Large intestine (tissue), 3 donors: ENCODE data around the gene WFDC1. TPM values are rescaled to one million over a fixed set of nuclear protein-coding genes. Genes with fewer than 3 reads are reported as not detected.

ENCODE experiments used
- DNase-seq, 2 donors: peaks; one replicate each; pipeline versions ENCODE4 v3.0.0 to v3.0.0-alpha.2; 2013
- H3K27ac ChIP-seq: one replicate; pipeline ENCODE4 v1.5.1; 2013; ENCODE audit warnings: low read length
- H3K27me3 ChIP-seq: 2 replicates; pipeline ENCODE4 v1.6.1; 2013; ENCODE audit warnings: low read length; ENCODE audit not compliant: control insufficient read depth, insufficient read depth
- H3K36me3 ChIP-seq: 2 replicates; pipeline ENCODE4 v1.6.1; 2013; ENCODE audit warnings: low read length; ENCODE audit not compliant: control insufficient read depth, insufficient read depth
- H3K4me1 ChIP-seq: one replicate; pipeline ENCODE4 v1.6.1; 2013; ENCODE audit warnings: low read length; ENCODE audit not compliant: control insufficient read depth, insufficient read depth
- H3K4me3 ChIP-seq: one replicate; pipeline ENCODE4 v1.5.1; 2013; ENCODE audit warnings: low read length
- H3K9me3 ChIP-seq: one replicate; pipeline ENCODE4 v1.6.1; 2013; ENCODE audit warnings: mild to moderate bottlenecking, low read depth, low read length, moderate library complexity; ENCODE audit not compliant: control insufficient read depth
- WGBS: methylation state at CpG from one replicate; pipeline ENCODE4 v1.1.5; 2013; ENCODE audit warnings: low lambda C conversion rate; ENCODE audit not compliant: insufficient coverage; 5-methylcytosine and 5-hydroxymethylcytosine counted together
- polyA plus RNA-seq: library from polyadenylated mRNA; unstranded; fragments of 120-200 nt; gene quantifications from one replicate; pipeline ENCODE4 v1.2.1, GENCODE V29; 2013

WFDC1 gene
- polyA plus RNA-seq, 1 donor, result 18.6 TPM

DNA sequence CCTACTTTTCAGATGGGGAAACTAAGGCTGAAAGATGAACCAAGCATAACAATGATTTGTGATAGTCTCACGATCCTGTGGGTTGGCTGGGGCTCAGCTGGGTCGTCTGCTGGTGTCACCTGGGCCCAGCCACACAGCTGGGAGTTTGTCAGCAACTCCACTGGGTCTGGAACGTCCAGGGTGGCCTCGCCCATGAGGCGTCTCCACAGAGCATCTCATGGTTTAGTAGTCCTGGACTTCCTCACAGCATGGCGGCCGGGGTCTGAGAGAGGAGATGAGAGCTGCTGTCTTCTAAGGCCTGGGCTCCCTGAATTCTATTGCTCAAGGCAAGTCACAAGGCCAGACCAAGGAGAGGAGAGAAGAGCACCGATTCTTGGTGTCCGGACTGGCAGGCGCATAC, 24.1 kb upstream of the WFDC1 start:
- 100% methylated on average over 1 of the region's 10 CpGs for WGBS
- Histone ChIP-seq H3K4me1 (peaks cover 2% of the 10 kb centered on the region), H3K27ac (no peak overlapping the region), H3K36me3 (no peaks in the 10 kb centered on the region), H3K4me3 (no peak overlapping the region), H3K27me3 (peaks cover 5% of the 10 kb centered on the region), H3K9me3 (no peaks in the 10 kb centered on the region)
- DNase-seq, result no peak

DNA sequence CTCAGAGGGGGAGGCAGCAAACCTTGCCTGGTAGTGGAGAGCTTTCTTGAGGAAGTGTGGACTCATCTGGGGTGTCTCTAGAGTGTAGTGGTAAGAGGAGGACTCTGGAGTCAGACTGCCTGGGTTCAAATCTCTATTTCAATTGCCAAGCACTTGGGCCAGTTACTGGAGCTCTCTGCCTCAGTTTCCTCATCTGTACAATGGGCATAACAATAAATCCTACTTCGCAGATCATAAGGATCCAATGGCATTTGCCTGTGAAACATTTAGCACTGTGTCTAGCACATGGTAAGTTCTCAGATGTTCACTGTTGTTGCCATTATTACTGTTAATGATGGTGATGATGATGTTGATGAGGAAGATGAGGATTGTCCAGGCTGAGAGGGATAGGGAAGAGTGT, 23.6 kb upstream of the WFDC1 start:
- H3K9me3 ChIP-seq, result no peaks in the 10 kb centered on the region
- H3K4me1 ChIP-seq, result peaks cover 2% of the 10 kb centered on the region
- no CpG with 5 or more reads among the region's 1 CpG for WGBS
- DNase-seq, result no peak
- H3K27ac ChIP-seq, result no peak overlapping the region
- no peak overlapping the region for H3K4me3 ChIP-seq
- H3K27me3 ChIP-seq, result peaks cover 5% of the 10 kb centered on the region
- no peaks in the 10 kb centered on the region for H3K36me3 ChIP-seq

DNA sequence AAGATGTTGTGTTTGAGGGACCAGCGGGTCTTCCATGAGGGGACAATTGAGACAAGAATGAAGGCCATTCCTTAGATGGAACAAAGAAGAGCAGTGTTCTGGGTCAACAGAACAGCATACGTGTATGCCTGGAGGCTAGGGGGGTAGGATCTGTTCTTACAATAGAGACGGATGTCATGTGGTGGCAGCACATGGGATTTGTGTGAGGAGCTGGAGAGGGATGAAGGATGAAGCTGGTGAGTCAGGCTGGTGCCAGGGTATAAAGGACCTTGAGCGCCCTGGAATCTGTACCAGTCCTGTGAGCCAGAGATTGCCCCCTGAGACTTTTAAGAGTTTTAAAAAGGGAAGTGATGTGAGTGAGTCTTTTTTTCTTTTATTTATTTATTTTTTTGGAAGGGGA, 22.8 kb upstream of the WFDC1 start:
- Histone ChIP-seq H3K36me3 (no peaks in the 10 kb centered on the region), H3K4me3 (no peak overlapping the region), H3K4me1 (peaks cover under 1% of the 10 kb centered on the region), H3K27me3 (peaks cover 5% of the 10 kb centered on the region), H3K9me3 (no peaks in the 10 kb centered on the region), H3K27ac (no peak overlapping the region)
- no CpG with 5 or more reads among the region's 4 CpGs for WGBS
- no peak for DNase-seq

DNA sequence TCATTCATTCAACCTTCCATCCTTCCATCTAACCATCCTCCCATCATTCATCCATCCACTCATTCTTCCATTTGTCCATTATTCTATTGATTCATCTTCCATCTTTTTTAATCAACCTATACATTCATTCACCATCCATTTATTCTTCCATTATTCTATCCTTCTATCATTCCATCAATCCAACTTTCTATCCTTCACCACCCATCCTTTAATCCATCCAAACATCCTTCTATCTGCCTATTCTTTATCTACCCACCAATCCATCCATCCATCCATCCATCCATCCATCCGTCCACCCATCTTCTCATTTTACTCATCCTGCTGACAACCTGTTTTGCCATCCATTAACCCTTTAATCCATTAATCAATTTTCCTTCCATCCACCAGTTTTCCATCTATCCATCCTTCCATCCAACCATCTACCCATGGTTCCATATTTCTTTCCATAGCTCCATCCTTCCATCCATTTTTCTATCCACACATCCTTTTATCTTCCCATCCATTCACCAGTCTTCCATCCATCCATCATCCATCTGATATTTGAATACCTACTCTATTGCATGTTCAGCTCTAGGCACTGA, 21.8 kb upstream of the WFDC1 start:
- DNase-seq, result no peak
- Histone ChIP-seq H3K36me3 (no peaks in the 10 kb centered on the region), H3K4me1 (no peaks in the 10 kb centered on the region), H3K9me3 (no peaks in the 10 kb centered on the region), H3K27ac (no peak overlapping the region), H3K27me3 (peaks cover 5% of the 10 kb centered on the region), H3K4me3 (no peak overlapping the region)
- 21% methylated on average over 1 of the region's 1 CpG for WGBS

DNA sequence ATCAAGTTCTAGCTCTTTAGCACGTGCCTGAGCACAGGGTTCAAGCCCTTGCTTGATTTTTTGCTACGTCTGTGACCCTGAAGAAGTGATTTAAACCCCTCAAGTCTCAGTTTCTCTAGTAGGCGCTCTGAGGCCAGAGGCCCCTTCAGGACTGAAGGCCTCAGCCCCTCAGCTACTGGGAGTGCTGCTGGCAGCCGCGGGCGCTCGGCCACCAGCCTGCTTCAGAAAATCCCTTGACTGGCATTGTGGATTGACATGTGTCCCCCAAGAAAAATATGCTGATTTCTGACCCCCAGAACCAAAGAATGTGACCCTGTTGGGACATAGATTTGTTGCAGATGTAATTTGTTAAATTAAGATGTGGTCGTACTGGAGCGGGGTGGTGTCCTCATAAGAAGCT, 20.2 kb upstream of the WFDC1 start:
- no CpG with 5 or more reads among the region's 9 CpGs for WGBS
- Histone ChIP-seq H3K4me3 (no peak overlapping the region), H3K27me3 (peaks cover 5% of the 10 kb centered on the region), H3K9me3 (no peaks in the 10 kb centered on the region), H3K27ac (no peak overlapping the region), H3K36me3 (no peaks in the 10 kb centered on the region), H3K4me1 (no peaks in the 10 kb centered on the region)
- no peak for DNase-seq

DNA sequence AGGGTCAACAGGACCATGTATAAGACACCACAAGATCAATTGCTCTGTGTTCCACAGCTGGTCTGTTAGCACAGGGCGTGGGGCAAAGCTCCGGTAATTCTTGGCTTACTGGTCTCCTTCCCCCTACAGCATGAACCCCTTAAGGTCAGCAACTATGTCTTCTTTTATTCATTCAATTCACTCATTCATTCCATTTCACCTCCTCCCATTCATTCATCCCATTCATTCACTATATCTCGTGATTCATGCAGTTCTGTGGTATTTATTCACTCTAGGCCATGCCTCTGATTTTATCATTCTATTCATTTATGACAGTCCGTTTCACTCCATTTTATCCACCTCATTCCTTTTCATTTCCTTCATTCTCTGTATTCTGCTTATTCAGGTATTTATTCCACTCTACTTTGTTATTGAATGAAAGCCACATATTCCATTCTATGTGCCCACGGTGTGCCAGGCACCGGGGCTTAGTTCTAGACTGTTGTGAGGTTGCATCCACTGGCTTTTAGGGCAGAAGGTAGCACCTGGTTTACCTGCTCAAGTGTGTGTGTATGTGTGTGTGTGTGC, 19.0 kb upstream of the WFDC1 start:
- Histone ChIP-seq H3K27me3 (peaks cover 5% of the 10 kb centered on the region), H3K27ac (no peak overlapping the region), H3K4me3 (no peak overlapping the region), H3K36me3 (no peaks in the 10 kb centered on the region), H3K4me1 (no peaks in the 10 kb centered on the region), H3K9me3 (no peaks in the 10 kb centered on the region)
- no peak for DNase-seq
- WGBS, result 75% methylated on average over 2 of the region's 6 CpGs

GRCh38 chr16:84277244-84277823, 17.3 kb upstream of the WFDC1 start:
- WGBS, result 92% methylated on average over 2 of the region's 10 CpGs
- DNase-seq, result peak; percentile 24 to 31

GRCh38 chr16:84278333-84278732, 16.3 kb upstream of the WFDC1 start:
- H3K36me3 ChIP-seq, result no peaks in the 10 kb centered on the region
- no peak overlapping the region for H3K27ac ChIP-seq
- DNase-seq, result no peak
- H3K4me3 ChIP-seq, result no peak overlapping the region
- H3K4me1 ChIP-seq, result no peaks in the 10 kb centered on the region
- no peaks in the 10 kb centered on the region for H3K9me3 ChIP-seq
- H3K27me3 ChIP-seq, result peaks cover 2% of the 10 kb centered on the region
- no CpG with 5 or more reads among the region's 12 CpGs for WGBS

More at GRCh38 chr16:84277244-84277823, 17.3 kb upstream of the WFDC1 start:
- Histone ChIP-seq H3K9me3 (no peaks in the 10 kb centered on the region), H3K27me3 (peaks cover 2% of the 10 kb centered on the region), H3K27ac (no peak overlapping the region), H3K4me3 (no peak overlapping the region), H3K4me1 (no peaks in the 10 kb centered on the region), H3K36me3 (no peaks in the 10 kb centered on the region)

DNA sequence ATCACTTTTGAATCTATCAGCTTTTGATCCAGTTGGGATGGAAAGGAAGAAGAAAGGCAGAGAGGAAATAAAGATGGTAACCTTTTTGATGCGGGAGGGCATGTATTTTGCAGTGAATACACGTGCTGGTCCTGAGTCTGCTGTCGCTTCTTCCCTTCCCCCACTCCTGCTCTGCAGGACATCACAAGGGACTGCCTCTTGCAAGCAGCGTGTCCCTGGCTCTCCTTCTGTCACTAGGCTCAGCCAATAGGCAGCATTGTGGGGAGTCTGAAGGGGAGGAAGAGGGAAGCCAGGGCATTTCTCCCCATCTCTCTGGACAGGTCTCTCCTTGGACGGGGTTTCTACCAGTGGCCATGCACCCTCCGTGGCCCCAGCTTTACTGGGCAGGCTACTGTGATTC, 15.7 kb upstream of the WFDC1 start:
- Histone ChIP-seq H3K36me3 (no peaks in the 10 kb centered on the region), H3K9me3 (no peaks in the 10 kb centered on the region), H3K4me1 (no peaks in the 10 kb centered on the region), H3K4me3 (no peak overlapping the region), H3K27me3 (peaks cover 2% of the 10 kb centered on the region), H3K27ac (no peak overlapping the region)
- DNase-seq, result no peak
- no CpG with 5 or more reads among the region's 6 CpGs for WGBS

- Histone ChIP-seq H3K4me3 (no peak overlapping the region), H3K27ac (no peak overlapping the region), H3K36me3 (no peaks in the 10 kb centered on the region), H3K4me1 (no peaks in the 10 kb centered on the region), H3K9me3 (no peaks in the 10 kb centered on the region), H3K27me3 (peaks cover 2% of the 10 kb centered on the region)
- 100% methylated on average over 1 of the region's 12 CpGs for WGBS
- no peak for DNase-seq
Observed at GRCh38 chr16:84279881-84280280, 14.8 kb upstream of the WFDC1 start.

- no peak for DNase-seq
- WGBS, result no CpG with 5 or more reads among the region's 3 CpGs
- no peaks in the 10 kb centered on the region for H3K9me3 ChIP-seq
- H3K36me3 ChIP-seq, result no peaks in the 10 kb centered on the region
- H3K4me1 ChIP-seq, result no peaks in the 10 kb centered on the region
- H3K27ac ChIP-seq, result no peak overlapping the region
- H3K27me3 ChIP-seq, result no peaks in the 10 kb centered on the region
- no peak overlapping the region for H3K4me3 ChIP-seq
Observed at GRCh38 chr16:84281074-84281473, 13.6 kb upstream of the WFDC1 start.
